Mucosa of descending colon (tissue), 3 donors: ENCODE results near the gene FAM111A. TPM values are rescaled to one million over a fixed set of nuclear protein-coding genes. Genes with fewer than 3 reads are reported as not detected.

Source experiments
- ATAC-seq: fragments of 200-7000 bp; cut with Tn5 transposase; one replicate; pipeline ENCODE4 v1.9.1; 2020; ENCODE audit warnings: mild to moderate bottlenecking, moderate library complexity
- DNase-seq, 3 donors: peaks; one replicate each; pipeline ENCODE4 v3.0.0-alpha.2; 2020
- H3K36me3 ChIP-seq: fragments of 200-600 bp; one replicate; pipeline ENCODE4 v1.8.0; 2021; ENCODE audit warnings: low read depth, mild to moderate bottlenecking
- H3K4me1 ChIP-seq: fragments of 200-600 bp; one replicate; pipeline ENCODE4 v1.8.0; 2021; ENCODE audit warnings: low read depth, mild to moderate bottlenecking
- H3K4me3 ChIP-seq: fragments of 200-600 bp; one replicate; pipeline ENCODE4 v1.8.0; 2021; ENCODE audit warnings: mild to moderate bottlenecking
- H3K9me3 ChIP-seq: fragments of 200-600 bp; one replicate; pipeline ENCODE4 v1.8.0; 2021; ENCODE audit warnings: mild to moderate bottlenecking
- CTCF ChIP-seq: fragments of 200-600 bp; IDR thresholded peaks from one replicate; pipeline ENCODE4 v1.8.0; 2022; ENCODE audit warnings: antibody characterized with exemption, mild to moderate bottlenecking
- intact Hi-C, 2 donors: fragments of 100-400 bp; cut with DNase I in 1 of 2; cut with micrococcal nuclease in 1 of 2; formaldehyde crosslinking; loops; one replicate each; pipeline versions ENCODE4 v1.11.0 to v1.11.1; 2022; cut with DNase I, micrococcal nuclease
- total RNA-seq, 3 donors: library from RNA; stranded (reverse); fragmentation: NEBNext Ultra II Directional in 2 of 3; extraction: Animal tissue kit (Norgen Biotek cat#: 25700) in 2 of 3; gene quantifications; one replicate each; pipeline versions ENCODE4 v1.2.1 to v1.2.4, GENCODE V29; 2021 to 2023
- donor health status: DM: no; HTN: no; CAD: no; lungs with moderate emphysema.
- donor health status: DM: no; HTN: no; CAD: no.
- donor health status: DM: no; HTN: yes; CAD: no.

Gene FAM111A
- total RNA-seq, 3 donors from 2014 or later: 33.6 to 36.0 (median 35.6) TPM

- peaks cover 31% of the 10 kb centered on the region for H3K4me1 ChIP-seq
- H3K9me3 ChIP-seq: no peaks in the 10 kb centered on the region
- no peak overlapping the region for H3K4me3 ChIP-seq
- TF ChIP-seq CTCF: no peak
- intact Hi-C loops: loop anchor here in 1 of 2 donors (5.0 kb wide), 1 partner anchor 34 kb away; the partner anchor contains the start of gene FAM111B
- peaks cover 3% of the 10 kb centered on the region for H3K36me3 ChIP-seq
- no peak for DNase-seq
- ATAC-seq: no peak
Measured at GRCh38 chr11:59141191-59141590, 1.5 kb upstream of the FAM111A start.

GRCh38 chr11:59141673-59142460, 789 bp upstream of the FAM111A start:
- intact Hi-C loops: loop anchor here in 1 of 2 donors (5.0 kb wide), 1 partner anchor 35 kb away; the partner anchor contains the start of gene FAM111B
- Histone ChIP-seq H3K4me1 (peaks cover 31% of the 10 kb centered on the region), H3K4me3 (peak overlapping the region; percentile 63), H3K36me3 (peaks cover 3% of the 10 kb centered on the region), H3K9me3 (no peaks in the 10 kb centered on the region)
- no peak for TF ChIP-seq CTCF
- no peak for DNase-seq
- ATAC-seq: no peak

GRCh38 chr11:59144096-59144495, 1.4 kb downstream of the FAM111A start:
- Histone ChIP-seq H3K36me3 (peaks cover 3% of the 10 kb centered on the region), H3K9me3 (no peaks in the 10 kb centered on the region), H3K4me3 (peak overlapping the region; percentile 7), H3K4me1 (peaks cover 31% of the 10 kb centered on the region)
- TF ChIP-seq CTCF: no peak
- ATAC-seq (no peak), DNase-seq (no peak)
- intact Hi-C loops: loop anchor here in 1 of 2 donors (5.0 kb wide), 1 partner anchor 37 kb away; the partner anchor contains the start of gene FAM111B

GRCh38 chr11:59144579-59145345, 2.1 kb downstream of the FAM111A start:
- Histone ChIP-seq H3K36me3 (no peaks in the 10 kb centered on the region), H3K4me1 (peaks cover 31% of the 10 kb centered on the region), H3K9me3 (no peaks in the 10 kb centered on the region), H3K4me3 (peak overlapping the region; percentile 7)
- intact Hi-C loops: loop anchor here in 1 of 2 donors (5.0 kb wide), 1 partner anchor 37 kb away; the partner anchor contains the start of gene FAM111B
- no peak for TF ChIP-seq CTCF
- DNase-seq: peak; percentile 81 to 89 (median 86)
- peak; percentile 74 for ATAC-seq

GRCh38 chr11:59145534-59145933, 2.9 kb downstream of the FAM111A start:
- Histone ChIP-seq H3K9me3 (no peaks in the 10 kb centered on the region), H3K4me1 (peaks cover 31% of the 10 kb centered on the region), H3K36me3 (no peaks in the 10 kb centered on the region), H3K4me3 (no peak overlapping the region)
- intact Hi-C loops: no loop called here
- no peak for TF ChIP-seq CTCF
- no peak for ATAC-seq
- no peak for DNase-seq
